H9 (cell line): ENCODE measurements around the gene ADGB. TPM values are rescaled to one million over a fixed set of nuclear protein-coding genes. Genes with fewer than 3 reads are reported as not detected.

ENCODE experiments used
- DNase-seq: peaks from one replicate; pipeline ENCODE4 v3.0.0-alpha.2; 2017
- H2AFZ ChIP-seq: one replicate; pipeline ENCODE4 v1.6.1; 2013; ENCODE audit warnings: mild to moderate bottlenecking, low read length, control low read depth, moderate library complexity
- H2AK5ac ChIP-seq: 2 replicates; pipeline ENCODE4 v1.6.1; 2013; ENCODE audit warnings: low read length, control low read depth, mixed read lengths; ENCODE audit not compliant: insufficient read length
- H2BK120ac ChIP-seq: one replicate; pipeline ENCODE4 v1.6.1; 2013; ENCODE audit warnings: low read depth, mild to moderate bottlenecking, low read length, control low read depth, inconsistent platforms; ENCODE audit not compliant: poor library complexity, severe bottlenecking
- H2BK12ac ChIP-seq: 2 replicates; pipeline ENCODE4 v1.6.1; 2013; ENCODE audit warnings: low read length, control low read depth, mixed read lengths, low read depth; ENCODE audit not compliant: insufficient read length
- H2BK15ac ChIP-seq: 2 replicates; pipeline ENCODE4 v1.6.1; 2013; ENCODE audit warnings: low read depth, low read length, control low read depth
- H2BK20ac ChIP-seq: one replicate; pipeline ENCODE4 v1.6.1; 2013; ENCODE audit warnings: low read depth, mild to moderate bottlenecking, low read length, control low read depth, inconsistent platforms; ENCODE audit not compliant: poor library complexity, severe bottlenecking
- H2BK5ac ChIP-seq: 2 replicates; pipeline ENCODE4 v1.6.1; 2013; ENCODE audit warnings: low read length, control low read depth, mixed read lengths; ENCODE audit not compliant: insufficient read length
- H3K14ac ChIP-seq: 2 replicates; pipeline ENCODE4 v1.6.1; 2013; ENCODE audit warnings: low read length, control low read depth; ENCODE audit not compliant: insufficient read depth
- H3K18ac ChIP-seq: 2 replicates; pipeline ENCODE4 v1.6.1; 2013; ENCODE audit warnings: low read depth, mild to moderate bottlenecking, mixed read lengths, low read length, control low read depth; ENCODE audit not compliant: insufficient read length
- H3K23ac ChIP-seq: 2 replicates; pipeline ENCODE4 v1.6.1; 2013; ENCODE audit warnings: low read length, control low read depth, mixed read lengths, low read depth; ENCODE audit not compliant: insufficient read length
- H3K23me2 ChIP-seq: 2 replicates; pipeline ENCODE4 v1.6.1; 2013; ENCODE audit warnings: low read depth, mild to moderate bottlenecking, mixed read lengths, low read length, control low read depth; ENCODE audit not compliant: insufficient read length, poor library complexity, severe bottlenecking
- H3K27ac ChIP-seq: 2 replicates; pipeline ENCODE4 v1.5.1; 2013; ENCODE audit warnings: low read length, control low read depth, mixed read lengths, low read depth; ENCODE audit not compliant: insufficient read length
- H3K27me3 ChIP-seq: 2 replicates; pipeline ENCODE4 v1.6.1; 2013; ENCODE audit warnings: low read length, control low read depth, inconsistent platforms; ENCODE audit not compliant: insufficient read depth
- H3K4ac ChIP-seq: 2 replicates; pipeline ENCODE4 v1.6.1; 2013; ENCODE audit warnings: low read depth, mild to moderate bottlenecking, control low read depth, inconsistent platforms, low read length, moderate library complexity
- H3K4me1 ChIP-seq: 2 replicates; pipeline ENCODE4 v1.6.1; 2013; ENCODE audit warnings: low read length, control low read depth, inconsistent platforms; ENCODE audit not compliant: insufficient read depth
- H3K4me2 ChIP-seq: 2 replicates; pipeline ENCODE4 v1.6.1; 2013; ENCODE audit warnings: low read length, control low read depth, mixed read lengths; ENCODE audit not compliant: insufficient read length, insufficient read depth
- H3K56ac ChIP-seq: 2 replicates; pipeline ENCODE4 v1.6.1; 2013; ENCODE audit warnings: low read depth, mild to moderate bottlenecking, mixed read lengths, low read length, control low read depth; ENCODE audit not compliant: insufficient read length
- H3K79me1 ChIP-seq: 2 replicates; pipeline ENCODE4 v1.6.1; 2013; ENCODE audit warnings: low read depth, mild to moderate bottlenecking, moderate library complexity, low read length, control low read depth, inconsistent platforms; ENCODE audit not compliant: insufficient read depth, poor library complexity, severe bottlenecking
- H3K79me2 ChIP-seq: 2 replicates; pipeline ENCODE4 v1.6.1; 2013; ENCODE audit warnings: low read length, control low read depth, inconsistent platforms; ENCODE audit not compliant: insufficient read depth
- H3K9ac ChIP-seq: 2 replicates; pipeline ENCODE4 v1.6.1; 2013; ENCODE audit warnings: low read length, control low read depth, mixed read lengths; ENCODE audit not compliant: insufficient read length; ENCODE audit errors: extremely low read depth
- H3K9me3 ChIP-seq: one replicate; pipeline ENCODE4 v1.6.1; 2013; ENCODE audit warnings: low read depth, low read length, inconsistent platforms; ENCODE audit not compliant: control insufficient read depth
- H3T11ph ChIP-seq: one replicate; pipeline ENCODE4 v1.6.1; 2013; ENCODE audit warnings: mild to moderate bottlenecking, low read length, control low read depth, inconsistent platforms
- H4K20me1 ChIP-seq: one replicate; pipeline ENCODE4 v1.6.1; 2013; ENCODE audit not compliant: control insufficient read depth, insufficient read length, insufficient read depth
- H4K5ac ChIP-seq: 2 replicates; pipeline ENCODE4 v1.6.1; 2013; ENCODE audit warnings: low read depth, mild to moderate bottlenecking, mixed read lengths, low read length, control low read depth; ENCODE audit not compliant: insufficient read length
- H4K8ac ChIP-seq: replicated peaks from 2 replicates; pipeline ENCODE4 v1.6.1; 2013; ENCODE audit warnings: low read length, control low read depth, mixed read lengths, low read depth; ENCODE audit not compliant: insufficient read length
- H4K91ac ChIP-seq: 2 replicates; pipeline ENCODE4 v1.6.1; 2013; ENCODE audit warnings: low read depth, mild to moderate bottlenecking, moderate library complexity, mixed read lengths, low read length, control low read depth; ENCODE audit not compliant: insufficient read length
- H3K27ac Mint-ChIP-seq, 3 experiments: 2 replicates in 2 of 3; 3 replicates in 1 of 3; pipeline ENCODE4 v1.8.0; 2020 to 2021; ENCODE audit warnings: mixed read lengths in 3 of 3, mild to moderate bottlenecking in 1 of 3, moderate library complexity in 1 of 3
- H3K27me3 Mint-ChIP-seq: 2 replicates; pipeline ENCODE4 v1.8.0; 2021; ENCODE audit warnings: low read depth, mild to moderate bottlenecking, moderate library complexity, mixed read lengths
- H3K36me3 Mint-ChIP-seq, 3 experiments: 2 replicates in 2 of 3; 3 replicates in 1 of 3; pipeline ENCODE4 v1.8.0; 2020 to 2021; ENCODE audit warnings: low read depth in 3 of 3, mixed read lengths in 3 of 3; ENCODE audit not compliant: insufficient read depth in 1 of 3
- H3K4me1 Mint-ChIP-seq, 2 experiments: 2 replicates each; pipeline ENCODE4 v1.8.0; 2020; ENCODE audit warnings: mixed read lengths in 2 of 2
- H3K4me3 Mint-ChIP-seq, 2 experiments: 2 replicates in 1 of 2; 3 replicates in 1 of 2; pipeline ENCODE4 v1.8.0; 2020 to 2021; ENCODE audit warnings: mild to moderate bottlenecking in 2 of 2, mixed read lengths in 2 of 2, moderate library complexity in 1 of 2
- H3K9me3 Mint-ChIP-seq, 2 experiments: 2 replicates in 1 of 2; 3 replicates in 1 of 2; pipeline ENCODE4 v1.8.0; 2020; ENCODE audit warnings: mild to moderate bottlenecking in 2 of 2, mixed read lengths in 2 of 2, moderate library complexity in 1 of 2
- CTCF ChIP-seq: fragments of 200-600 bp; sonication (generic); conservative IDR thresholded peaks from 3 replicates; pipeline ENCODE4 v1.8.0; 2021; ENCODE audit warnings: antibody characterized with exemption, mild to moderate bottlenecking
- total RNA-seq: library from RNA; stranded (reverse); gene quantifications from 2 replicates; pipeline ENCODE4 v1.2.1, GENCODE V29; 2021

Gene ADGB
- total RNA-seq, 1 experiment from 2014 or later: not detected

DNA sequence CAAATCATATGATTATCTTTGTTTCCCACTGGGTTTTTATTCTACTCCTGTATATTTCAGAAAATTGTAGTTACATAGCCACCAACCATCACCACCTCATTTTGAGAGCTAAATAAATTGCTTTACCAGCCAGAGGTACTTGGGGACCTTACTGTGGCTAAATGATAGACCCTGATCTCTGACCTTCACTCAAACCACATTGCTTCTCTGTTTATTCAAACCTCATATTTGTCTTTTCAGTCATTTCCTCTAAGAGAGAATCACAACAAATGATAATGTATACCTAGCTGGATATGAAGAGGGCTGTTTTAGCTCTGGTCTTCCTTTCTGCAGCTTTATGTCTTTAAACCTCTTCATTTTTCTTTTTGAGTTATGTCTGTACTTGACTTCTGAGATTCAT lies 142.8 kb downstream of the ADGB start:
- Histone ChIP-seq H3K27me3 (no peaks in the 10 kb centered on the region), H4K20me1 (no peaks in the 10 kb centered on the region), H3K23me2 (no peaks in the 10 kb centered on the region), H3T11ph (no peak overlapping the region), H3K4me2 (no peak overlapping the region), H4K5ac (no peak overlapping the region), H3K56ac (no peak overlapping the region), H3K27ac (no peak overlapping the region), H3K14ac (no peak overlapping the region), H3K4ac (no peak overlapping the region), H3K79me1 (no peaks in the 10 kb centered on the region), H2BK15ac (no peak overlapping the region), H3K4me1 (no peaks in the 10 kb centered on the region), H3K9ac (no peak overlapping the region), H2BK20ac (no peak overlapping the region), H2AFZ (no peak overlapping the region), H3K18ac (no peak overlapping the region), H3K23ac (no peak overlapping the region), H4K91ac (no peak overlapping the region), H4K8ac (no peak overlapping the region), H2AK5ac (no peak overlapping the region), H3K9me3 (no peaks in the 10 kb centered on the region), H2BK12ac (no peak overlapping the region), H3K79me2 (no peaks in the 10 kb centered on the region), H2BK120ac (no peak overlapping the region), H2BK5ac (no peak overlapping the region)
- peaks cover 0 to 7% of the 10 kb centered on the region in 2 experiments; a peak in 3 of 4 replicates for H3K4me1 Mint-ChIP-seq
- no peak for DNase-seq
- no peaks in the 10 kb centered on the region for H3K36me3 Mint-ChIP-seq
- H3K27me3 Mint-ChIP-seq: no peaks in the 10 kb centered on the region
- H3K9me3 Mint-ChIP-seq: no peaks in the 10 kb centered on the region
- H3K27ac Mint-ChIP-seq: no peak overlapping the region
- H3K4me3 Mint-ChIP-seq: no peak overlapping the region
- TF ChIP-seq CTCF: no peak
